Left renal pelvis (tissue), 4 donors: ENCODE data around the gene C6orf58. TPM values are rescaled to one million over a fixed set of nuclear protein-coding genes. Genes with fewer than 3 reads are reported as not detected.
"Not testable (repeated sequence)": the region's sequence is repeated elsewhere in the genome, so short reads cannot be mapped to it uniquely, and the experiment has no call there.

Experiments used
- DNase-seq, 4 donors: peaks; one replicate each; pipeline ENCODE4 v3.0.0-alpha.2; 2013; ENCODE audit warnings: low read depth in 4 of 4, low spot score in 3 of 4
- polyA plus RNA-seq, 4 donors: library from polyadenylated mRNA; unstranded; fragments of 120-200 nt; gene quantifications; one replicate each; pipeline ENCODE4 v1.2.1, GENCODE V29; 2013; ENCODE audit not compliant: insufficient read length in 4 of 4

Gene C6orf58
- polyA plus RNA-seq, 4 donors: 0.38 to 1.1 (median 1.0) TPM

DNA sequence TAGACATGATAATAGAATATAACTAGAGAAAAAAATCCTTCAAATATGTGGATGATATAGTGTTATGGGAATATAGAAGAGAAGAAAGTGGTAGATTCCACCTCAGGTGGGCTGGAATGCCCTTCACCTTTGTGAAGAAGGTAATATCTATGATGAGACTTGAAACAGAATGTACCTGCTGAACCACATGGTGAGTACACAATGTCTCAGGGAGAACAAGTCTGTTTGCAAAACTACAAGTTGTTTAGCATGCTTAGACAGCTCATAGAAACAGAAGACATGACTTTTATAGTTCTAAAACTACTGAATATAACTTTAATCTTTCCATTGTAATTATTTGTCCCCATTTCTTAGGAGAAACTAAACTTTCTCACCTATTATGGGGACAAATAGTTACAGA, 12.2 kb downstream of the C6orf58 start:
- DNase-seq: no peak

DNA sequence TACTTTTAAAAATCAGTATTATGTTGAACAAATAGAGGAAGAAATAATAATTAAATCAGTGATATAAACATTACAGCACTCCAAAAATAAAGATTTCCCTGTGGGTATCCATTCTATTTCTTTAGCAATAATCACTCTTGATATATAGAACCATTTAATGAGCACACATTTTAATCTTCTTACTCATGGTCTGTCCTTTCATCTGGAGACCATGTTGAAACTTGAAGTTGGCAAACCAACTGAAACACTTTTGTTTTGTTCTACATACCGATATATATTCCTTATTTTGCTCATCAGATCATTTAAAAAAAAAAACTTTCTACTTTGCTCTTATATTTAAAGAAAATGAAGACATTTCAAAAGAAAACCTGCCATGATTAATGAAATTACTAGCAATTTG, 13.4 kb downstream of the C6orf58 start:
- DNase-seq: no peak

DNA sequence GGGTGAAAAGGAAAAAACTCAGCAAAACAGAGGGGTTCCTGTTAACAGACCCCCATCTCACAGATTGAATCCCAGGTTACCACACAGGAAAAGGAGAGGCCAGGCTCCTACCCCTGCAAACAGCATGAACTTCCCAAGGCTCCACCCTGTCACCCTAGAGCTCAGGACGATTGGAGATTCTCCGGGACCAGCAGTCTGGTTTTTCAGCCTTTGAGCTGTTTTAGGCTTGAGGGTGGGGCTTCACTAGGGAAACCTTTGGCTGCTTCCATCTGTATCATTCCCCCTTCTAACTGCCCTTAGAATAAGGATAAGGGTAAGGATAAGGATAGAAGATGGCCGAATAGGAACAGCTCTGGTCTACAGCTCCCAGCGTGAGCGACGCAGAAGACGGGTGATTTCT, 16.0 kb downstream of the C6orf58 start:
- no peak for DNase-seq

DNA sequence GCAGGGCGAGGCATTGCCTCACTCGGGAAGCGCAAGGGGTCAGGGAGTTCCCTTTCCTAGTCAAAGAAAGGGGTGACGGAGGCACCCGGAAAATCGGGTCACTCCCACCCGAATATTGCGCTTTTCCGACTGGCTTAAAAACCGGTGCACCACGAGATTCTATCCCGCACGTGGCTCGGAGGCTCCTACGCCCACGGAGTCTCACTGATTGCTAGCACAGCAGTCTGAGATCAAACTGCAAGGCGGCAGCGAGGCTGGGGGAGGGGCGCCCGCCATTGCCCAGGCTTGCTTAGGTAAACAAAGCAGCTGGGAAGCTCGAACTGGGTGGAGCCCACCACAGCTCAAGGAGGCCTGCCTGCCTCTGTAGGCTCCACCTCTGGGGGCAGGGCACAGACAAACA, 16.5 kb downstream of the C6orf58 start:
- not testable (repeated sequence) for DNase-seq

DNA sequence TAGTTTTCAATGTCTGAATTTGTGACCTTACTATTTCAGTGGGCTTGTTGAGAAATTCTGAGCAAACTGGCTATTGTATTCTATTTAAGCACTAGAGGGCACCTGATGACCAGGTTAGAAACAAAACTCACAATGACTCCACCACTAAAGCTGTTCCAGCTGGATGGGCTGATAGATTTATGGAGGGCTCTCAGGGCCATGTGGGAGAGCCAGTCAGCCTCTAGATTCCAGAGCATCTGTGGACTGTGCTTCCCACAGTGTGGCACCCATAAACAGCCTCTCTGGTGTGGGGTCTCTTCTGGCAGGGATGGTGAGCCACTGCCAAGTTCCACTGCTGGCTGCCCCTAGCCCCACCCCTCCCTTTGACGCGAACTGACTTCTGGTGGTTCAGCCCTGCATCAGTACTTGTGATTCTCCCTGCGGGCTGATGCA, 29.2 kb downstream of the C6orf58 start:
- peak; percentile 8 to 59 (median 36) for DNase-seq

DNA sequence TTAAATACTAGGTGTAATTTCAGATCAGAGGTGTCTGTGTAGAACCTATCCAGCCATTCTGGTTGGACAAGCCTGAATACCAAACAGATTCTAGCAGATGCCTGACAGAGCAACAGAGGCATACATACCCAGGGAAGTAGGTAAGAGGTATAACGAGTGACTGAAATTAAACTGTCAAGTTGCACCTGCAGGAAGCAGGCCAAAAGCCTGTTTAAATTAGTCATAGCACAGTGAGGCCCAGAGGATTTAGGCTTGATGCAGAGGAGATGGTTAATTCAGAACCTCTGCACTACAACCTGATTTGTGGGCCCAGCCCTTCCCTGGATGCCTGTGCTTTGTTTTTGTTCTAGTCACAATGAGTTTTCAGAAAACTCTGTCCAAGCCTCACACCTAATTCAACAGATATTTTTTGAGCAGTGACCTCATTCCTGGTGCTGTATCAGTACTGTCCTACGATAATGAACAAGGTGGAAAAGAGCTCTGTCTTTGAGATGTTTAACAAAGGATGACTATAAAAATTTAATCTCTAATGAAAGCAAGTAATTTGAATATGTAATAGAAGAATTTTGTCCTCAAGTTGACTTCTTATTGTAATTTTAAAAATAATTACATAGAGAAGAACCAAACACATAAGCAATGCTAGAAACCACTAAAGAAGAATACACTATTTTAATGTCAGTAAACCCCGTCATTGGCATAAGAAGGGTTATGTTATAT, 31.7 kb downstream of the C6orf58 start:
- DNase-seq: no peak

DNA sequence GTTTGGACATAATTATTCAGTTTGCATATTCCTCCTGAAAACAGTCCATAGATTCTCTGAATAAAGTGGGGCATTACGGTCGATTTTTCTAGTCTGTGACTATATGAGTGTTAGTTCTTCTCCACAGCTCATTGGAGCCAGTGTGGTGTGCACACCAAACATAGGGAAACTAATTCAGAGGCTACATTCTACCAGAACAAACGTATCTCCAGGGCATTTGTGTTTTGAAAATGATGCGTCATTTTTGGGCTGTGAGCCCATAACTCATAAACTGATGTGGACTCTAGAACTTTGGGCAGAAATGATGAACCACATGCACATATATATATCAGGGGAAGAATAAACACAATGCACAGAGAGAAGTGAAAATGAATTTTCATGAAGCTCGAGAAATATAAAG, 41.8 kb downstream of the C6orf58 start:
- no peak for DNase-seq

DNA sequence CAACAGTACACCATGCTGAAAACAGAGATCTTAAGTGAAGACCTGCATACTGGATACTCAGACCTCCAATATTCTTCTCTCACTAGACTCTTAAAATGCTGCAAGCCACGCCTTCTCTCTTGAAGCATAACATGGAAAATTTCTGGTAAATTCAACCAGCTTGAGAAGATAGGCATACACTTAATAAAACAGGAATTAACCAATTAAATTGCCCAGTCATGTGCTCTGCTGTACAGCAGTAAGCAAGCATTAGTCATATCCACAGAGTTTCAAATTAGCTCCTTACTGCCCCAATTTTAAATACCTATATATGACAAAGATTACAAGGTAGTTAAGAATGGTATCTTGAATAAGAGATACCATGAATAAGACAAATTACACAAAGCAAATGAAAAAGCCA, 53.8 kb downstream of the C6orf58 start:
- no peak for DNase-seq

DNA sequence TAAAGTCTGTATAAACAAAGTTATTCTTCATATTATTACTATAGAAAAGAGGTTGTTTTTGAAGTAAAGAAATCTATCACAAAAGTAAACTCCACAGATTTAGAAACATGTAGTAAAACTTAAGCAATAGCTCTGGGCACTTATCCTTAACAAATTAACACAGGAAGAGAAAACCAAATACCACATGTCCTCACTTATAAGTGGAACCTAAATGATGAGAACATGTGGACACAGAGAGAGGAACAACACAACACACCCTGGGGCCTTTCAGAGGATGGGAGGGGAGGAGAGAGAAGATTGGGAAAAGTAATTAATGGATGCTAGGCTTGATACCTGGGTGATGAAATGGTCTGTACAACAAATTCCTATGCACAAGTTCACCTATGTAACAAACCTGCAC, 57.2 kb downstream of the C6orf58 start:
- no peak for DNase-seq

DNA sequence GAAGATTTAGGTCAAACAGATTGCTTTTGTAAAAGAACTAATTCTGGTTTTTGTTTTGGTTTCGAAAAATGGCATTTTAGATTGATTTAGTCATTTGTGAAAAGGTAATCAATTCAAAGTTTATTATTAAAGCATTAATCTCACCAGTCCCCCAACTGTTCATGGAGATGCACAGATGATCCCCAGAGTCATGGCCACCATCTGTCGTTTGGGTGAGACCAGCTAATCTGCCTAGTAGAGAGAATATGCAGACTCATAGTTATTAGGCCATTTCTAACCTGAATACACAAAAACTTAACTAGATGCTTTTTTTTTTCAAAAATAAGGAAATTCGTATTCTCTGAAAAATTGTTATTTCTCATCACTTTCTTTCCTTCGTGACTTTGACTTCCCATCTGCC, 58.1 kb downstream of the C6orf58 start:
- DNase-seq: no peak

DNA sequence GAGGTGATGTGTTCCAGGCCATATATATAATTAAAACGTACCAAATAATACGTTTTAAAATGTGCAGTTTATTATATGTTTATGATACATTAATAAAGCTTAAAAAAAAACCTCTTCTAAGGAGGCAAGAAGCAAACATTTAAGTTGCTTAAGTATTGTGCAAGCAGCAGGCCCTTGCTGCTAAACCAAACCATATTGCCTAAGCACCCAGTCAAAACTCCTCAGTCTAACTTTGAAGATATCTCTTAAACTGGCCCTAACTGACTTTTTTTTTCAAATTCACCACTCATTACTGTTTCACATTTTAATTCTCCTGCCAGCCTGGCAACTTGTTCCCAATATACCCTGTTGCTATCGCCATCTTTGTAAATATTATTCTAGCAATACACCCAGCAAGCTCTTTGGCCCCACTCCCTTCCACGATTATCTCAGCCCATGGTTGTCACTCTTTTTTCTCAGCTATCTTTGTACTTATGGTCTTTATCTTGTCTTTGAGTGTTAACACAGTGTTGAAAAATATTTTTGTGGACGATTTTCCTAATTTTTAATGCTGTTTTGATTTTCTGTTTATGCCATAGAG, 60.9 kb downstream of the C6orf58 start:
- no peak for DNase-seq

Other genes with a start within 250 kb of the C6orf58 start
- gene ECHDC1, start 233.6 kb upstream of the C6orf58 start, polyA plus RNA-seq: 10 to 100 TPM; 65.5 to 99.0 (median 89.8) TPM
- gene KIAA0408, start 117.8 kb upstream of the C6orf58 start, polyA plus RNA-seq: 1 to 10 TPM; 3.2 to 4.3 (median 3.9) TPM